PFSK-1 (cell line): ENCODE measurements around the gene GPR171.

ENCODE experiments used
- FOXP2 ChIP-seq: optimal IDR thresholded peaks from 2 replicates; pipeline ENCODE3; 2011; ENCODE audit warnings: borderline replicate concordance, control low read depth, inconsistent platforms; ENCODE audit not compliant: insufficient read depth; ENCODE audit errors: extremely low read length, extremely low read depth
- POLR2AphosphoS5 ChIP-seq: IDR thresholded peaks from 2 replicates; pipeline ENCODE4 v1.6.1; 2012; ENCODE audit warnings: low read depth, mild to moderate bottlenecking, control low read depth, low read length, moderate library complexity
- SIN3A ChIP-seq: IDR thresholded peaks from 2 replicates; pipeline ENCODE4 v1.6.1; 2012; ENCODE audit warnings: mild to moderate bottlenecking, low read length, moderate library complexity, borderline replicate concordance; ENCODE audit not compliant: insufficient read depth
- TAF1 ChIP-seq: IDR thresholded peaks from 2 replicates; pipeline ENCODE4 v1.6.1; 2012; ENCODE audit warnings: low read length, control low read depth, borderline replicate concordance; ENCODE audit not compliant: insufficient read depth
- TF ChIP-seq, protein P1 (sequence below), 2 experiments: IDR thresholded peaks; 2 replicates each; pipeline versions ENCODE4 v1.6.1 to v1.8.0; 2011 to 2012; ENCODE audit warnings: low read depth in 2 of 2, low read length in 2 of 2, control low read depth in 1 of 2, inconsistent platforms in 1 of 2, mild to moderate bottlenecking in 1 of 2, moderate library complexity in 1 of 2; ENCODE audit not compliant: insufficient read depth in 1 of 2

GPR171 gene

DNA sequence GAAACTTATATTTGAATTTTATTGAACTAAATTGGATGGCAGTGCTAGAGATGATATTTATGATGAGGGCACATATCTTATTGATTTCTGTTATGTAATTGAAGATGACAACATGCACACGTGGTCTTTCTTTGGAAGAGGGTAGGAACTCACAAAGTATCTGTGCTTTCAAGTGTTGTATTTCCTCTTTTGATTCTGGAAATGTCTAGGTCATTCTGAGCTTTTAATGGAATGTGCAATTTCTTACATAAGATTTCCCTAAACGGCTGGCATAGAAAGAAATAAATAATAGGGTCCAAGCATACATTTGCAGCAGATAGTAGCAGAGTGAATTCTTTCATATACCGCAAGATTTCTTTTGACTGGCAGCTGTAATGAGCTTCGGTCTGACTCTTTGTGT, 10.1 kb upstream of the GPR171 start:
- no peak for TF ChIP-seq POLR2AphosphoS5
- no peak for TF ChIP-seq FOXP2
- no peak for TF ChIP-seq SIN3A

DNA sequence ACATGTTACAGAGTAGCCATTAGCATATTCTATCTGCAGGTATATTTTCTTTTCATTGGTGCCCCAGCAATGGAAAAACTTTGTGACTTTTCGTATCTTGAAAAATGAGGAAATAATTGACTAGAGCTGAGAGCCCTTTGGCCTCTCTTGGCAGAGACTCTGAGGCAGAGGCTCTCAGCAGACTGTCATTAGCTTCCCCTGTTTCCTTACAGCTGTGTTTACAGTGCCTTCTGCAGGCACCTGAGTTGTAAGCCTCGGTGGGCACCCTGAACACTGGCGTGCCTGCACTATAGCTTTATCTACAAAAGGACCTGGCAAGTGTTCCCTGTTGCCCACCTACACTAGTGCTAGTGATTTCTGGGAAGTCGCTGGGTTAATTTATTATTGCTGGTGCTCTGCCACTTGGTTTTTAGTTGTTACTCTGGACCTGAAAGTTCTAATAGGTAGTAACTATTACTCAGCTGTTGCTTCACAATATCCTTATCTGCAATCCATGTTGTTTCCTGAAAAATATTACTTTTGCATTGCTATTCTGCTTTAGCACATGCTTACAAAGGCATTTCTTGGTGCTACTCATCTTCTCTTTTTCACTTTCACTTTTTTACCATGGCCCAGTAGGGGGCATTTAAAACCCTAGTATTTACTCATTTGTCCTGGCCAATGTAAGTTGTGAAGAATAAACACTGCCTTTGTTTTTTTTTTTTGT, 7.8 kb upstream of the GPR171 start:
- TF ChIP-seq SIN3A (no peak), POLR2AphosphoS5 (no peak), FOXP2 (no peak), TAF1 (no peak)
- TF ChIP-seq, protein P1, sequence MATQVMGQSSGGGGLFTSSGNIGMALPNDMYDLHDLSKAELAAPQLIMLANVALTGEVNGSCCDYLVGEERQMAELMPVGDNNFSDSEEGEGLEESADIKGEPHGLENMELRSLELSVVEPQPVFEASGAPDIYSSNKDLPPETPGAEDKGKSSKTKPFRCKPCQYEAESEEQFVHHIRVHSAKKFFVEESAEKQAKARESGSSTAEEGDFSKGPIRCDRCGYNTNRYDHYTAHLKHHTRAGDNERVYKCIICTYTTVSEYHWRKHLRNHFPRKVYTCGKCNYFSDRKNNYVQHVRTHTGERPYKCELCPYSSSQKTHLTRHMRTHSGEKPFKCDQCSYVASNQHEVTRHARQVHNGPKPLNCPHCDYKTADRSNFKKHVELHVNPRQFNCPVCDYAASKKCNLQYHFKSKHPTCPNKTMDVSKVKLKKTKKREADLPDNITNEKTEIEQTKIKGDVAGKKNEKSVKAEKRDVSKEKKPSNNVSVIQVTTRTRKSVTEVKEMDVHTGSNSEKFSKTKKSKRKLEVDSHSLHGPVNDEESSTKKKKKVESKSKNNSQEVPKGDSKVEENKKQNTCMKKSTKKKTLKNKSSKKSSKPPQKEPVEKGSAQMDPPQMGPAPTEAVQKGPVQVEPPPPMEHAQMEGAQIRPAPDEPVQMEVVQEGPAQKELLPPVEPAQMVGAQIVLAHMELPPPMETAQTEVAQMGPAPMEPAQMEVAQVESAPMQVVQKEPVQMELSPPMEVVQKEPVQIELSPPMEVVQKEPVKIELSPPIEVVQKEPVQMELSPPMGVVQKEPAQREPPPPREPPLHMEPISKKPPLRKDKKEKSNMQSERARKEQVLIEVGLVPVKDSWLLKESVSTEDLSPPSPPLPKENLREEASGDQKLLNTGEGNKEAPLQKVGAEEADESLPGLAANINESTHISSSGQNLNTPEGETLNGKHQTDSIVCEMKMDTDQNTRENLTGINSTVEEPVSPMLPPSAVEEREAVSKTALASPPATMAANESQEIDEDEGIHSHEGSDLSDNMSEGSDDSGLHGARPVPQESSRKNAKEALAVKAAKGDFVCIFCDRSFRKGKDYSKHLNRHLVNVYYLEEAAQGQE (IDR thresholded peaks at IDR 0.05; ENCODE audit: insufficient read depth in 1 of 2, low read depth in 2 of 2, low read length in 2 of 2), result no peak

DNA sequence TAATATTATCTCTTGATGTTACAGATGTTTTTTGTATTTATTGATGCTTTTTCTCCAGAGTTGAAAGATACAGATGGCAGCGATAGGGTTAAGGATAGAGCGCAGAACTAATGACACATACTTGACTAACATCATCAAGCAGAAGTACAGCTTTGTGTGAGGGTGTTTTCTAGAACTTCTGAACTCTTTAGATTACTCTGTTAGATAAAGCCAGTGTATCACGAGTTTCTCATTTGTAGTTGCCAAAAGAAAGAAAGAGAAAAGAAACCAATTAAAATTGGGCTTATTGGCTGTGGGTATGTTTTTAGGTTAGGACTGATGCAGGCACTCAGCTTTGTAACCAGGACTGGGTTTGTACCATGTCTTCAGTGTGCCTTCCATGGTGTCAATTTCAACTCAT, 6.6 kb upstream of the GPR171 start:
- TF ChIP-seq SIN3A (no peak), TAF1 (no peak), FOXP2 (no peak), POLR2AphosphoS5 (no peak)
- TF ChIP-seq, protein P1 (IDR thresholded peaks at IDR 0.05; ENCODE audit: insufficient read depth in 1 of 2, low read depth in 2 of 2, low read length in 2 of 2), result no peak

DNA sequence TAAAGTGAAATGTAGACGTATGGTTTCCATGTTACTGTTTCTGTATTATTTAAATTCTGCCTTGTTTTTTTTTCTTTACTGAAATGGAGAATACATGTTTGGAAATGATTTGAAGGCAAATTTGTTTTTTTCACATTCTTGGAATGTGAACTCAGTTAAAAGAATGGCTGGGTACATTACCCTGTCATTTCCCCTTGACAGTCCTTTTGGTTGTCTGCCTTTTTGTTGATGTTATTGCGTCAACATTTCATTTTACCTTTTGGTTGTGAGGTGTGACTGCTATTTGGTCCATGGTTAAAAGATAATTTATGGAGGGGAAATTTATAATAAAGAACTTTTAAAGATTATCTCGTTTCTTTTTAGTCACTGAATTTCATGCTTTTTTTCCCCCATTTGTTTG, 3.2 kb upstream of the GPR171 start:
- TF ChIP-seq SIN3A (no peak), TAF1 (no peak), POLR2AphosphoS5 (no peak), FOXP2 (no peak)
- TF ChIP-seq, protein P1 (IDR thresholded peaks at IDR 0.05; ENCODE audit: insufficient read depth in 1 of 2, low read depth in 2 of 2, low read length in 2 of 2), result no peak

DNA sequence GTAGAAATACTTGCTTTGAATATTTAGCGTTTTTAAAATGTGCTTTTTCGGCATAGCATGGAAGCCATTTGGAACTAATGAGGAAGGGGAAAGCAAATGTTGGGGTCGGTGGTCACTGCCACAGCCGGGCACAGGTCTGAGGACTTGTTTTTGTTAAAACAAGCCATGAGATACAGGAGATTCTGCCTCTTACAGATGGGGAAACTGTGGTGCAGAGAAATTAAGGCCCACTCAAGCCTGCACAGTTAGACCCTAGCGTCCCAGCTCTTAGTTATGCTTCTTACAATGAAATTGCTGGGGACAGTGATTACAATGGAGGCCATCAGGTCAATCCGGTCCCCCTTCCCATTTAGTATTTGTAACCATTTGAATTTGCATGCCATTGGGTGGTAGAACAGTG, 2.5 kb upstream of the GPR171 start:
- no peak for TF ChIP-seq FOXP2
- TF ChIP-seq TAF1, result no peak
- no peak for TF ChIP-seq SIN3A
- TF ChIP-seq, protein P1 (IDR thresholded peaks at IDR 0.05; ENCODE audit: insufficient read depth in 1 of 2, low read depth in 2 of 2, low read length in 2 of 2), result no peak
- TF ChIP-seq POLR2AphosphoS5, result no peak
